GM13977 (cell line): ENCODE results near the gene DYRK1A.

ENCODE experiments used
- DNase-seq: peaks from one replicate; pipeline ENCODE4 v3.0.0; 2012; ENCODE audit warnings: low spot score
- CTCF ChIP-seq: IDR thresholded peaks from 2 replicates; pipeline ENCODE4 v1.5.1; 2012; ENCODE audit warnings: mild to moderate bottlenecking, control low read depth; ENCODE audit not compliant: insufficient read depth; ENCODE audit errors: extremely low read depth, missing control alignments
- in situ Hi-C: fragments of 300-500 bp; cut with MboI; formaldehyde crosslinking; loops from one replicate; pipeline ENCODE4 v1.12.0; 2022; ENCODE audit warnings: low sequenced_read_pairs, low pct_unique_long_range_greater_than_20kb, mixed read lengths, inconsistent platforms; ENCODE audit not compliant: unreplicated experiment

DYRK1A gene

GRCh38 chr21:37375866-37376574 lies 9.4 kb downstream of the DYRK1A start:
- in situ Hi-C loops: no loop called here
- TF ChIP-seq CTCF: no peak
- DNase-seq: no peak

- DNase-seq: no peak
- no peak for TF ChIP-seq CTCF
- in situ Hi-C loops: no loop called here
Observed at GRCh38 chr21:37378700-37379139, 12.1 kb downstream of the DYRK1A start.

- TF ChIP-seq CTCF: no peak
- no peak for DNase-seq
- in situ Hi-C loops: no loop called here
Observed at GRCh38 chr21:37380349-37381323, 14.1 kb downstream of the DYRK1A start.

GRCh38 chr21:37381883-37382585 lies 15.5 kb downstream of the DYRK1A start:
- in situ Hi-C loops: no loop called here
- no peak for TF ChIP-seq CTCF
- no peak for DNase-seq

- TF ChIP-seq CTCF: no peak
- in situ Hi-C loops: no loop called here
- no peak for DNase-seq
Observed at GRCh38 chr21:37383086-37383485, 16.5 kb downstream of the DYRK1A start.

- no peak for TF ChIP-seq CTCF
- in situ Hi-C loops: no loop called here
Observed at GRCh38 chr21:37383784-37384311, 17.3 kb downstream of the DYRK1A start.

More at GRCh38 chr21:37383784-37384311, 17.3 kb downstream of the DYRK1A start:
- no peak for DNase-seq
